Measurements from ENCODE around the gene TRABD. TPM values are rescaled to one million over a fixed set of nuclear protein-coding genes. Genes with fewer than 3 reads are reported as not detected.

The TRABD gene
- total RNA-seq, 4 donors from 2014 or later = 10.8 to 30.5 (median 17.8) TPM

GRCh38 chr22:50174382-50175190 lies 11.1 kb upstream of the TRABD start:
- no peak for TF ChIP-seq CTCF (IDR thresholded peaks at IDR 0.05; ENCODE audit: low read depth)

GRCh38 chr22:50175191-50175461 lies 10.6 kb upstream of the TRABD start:
- TF ChIP-seq CTCF (IDR thresholded peaks at IDR 0.05; ENCODE audit: low read depth) = no peak

- no peak for TF ChIP-seq CTCF (IDR thresholded peaks at IDR 0.05; ENCODE audit: low read depth)
Observed at GRCh38 chr22:50175921-50176849, 9.5 kb upstream of the TRABD start.

GRCh38 chr22:50176850-50177536 lies 8.7 kb upstream of the TRABD start:
- TF ChIP-seq CTCF (IDR thresholded peaks at IDR 0.05; ENCODE audit: low read depth) = no peak

- no peak for TF ChIP-seq CTCF (IDR thresholded peaks at IDR 0.05; ENCODE audit: low read depth)
Observed at GRCh38 chr22:50177537-50178470, 7.9 kb upstream of the TRABD start.

GRCh38 chr22:50178471-50178864 lies 7.2 kb upstream of the TRABD start:
- TF ChIP-seq CTCF (IDR thresholded peaks at IDR 0.05; ENCODE audit: low read depth) = no peak

Data from subcutaneous adipose tissue (tissue), 4 donors.